ENCODE measurements around the gene TNS3. TPM values are rescaled to one million over a fixed set of nuclear protein-coding genes. Genes with fewer than 3 reads are reported as not detected.

Gene TNS3
- total RNA-seq, 1 experiment from 2014 or later = 533 TPM

- Histone ChIP-seq H3K36me3 (ENCODE audit: control insufficient read depth, insufficient read depth, low read length) (0 out of 2 replicates have a peak, but pooled peaks cover 7% of the 10 kb centered on the region), H3K27ac (ENCODE audit: low read length) (peak overlapping the region; percentile 100), H3K9me3 (ENCODE audit: control insufficient read depth, insufficient read depth, low read depth, low read length) (no peaks in the 10 kb centered on the region), H3K4me1 (ENCODE audit: control insufficient read depth, insufficient read depth, low read length) (peaks cover 91% of the 10 kb centered on the region), H3K27me3 (ENCODE audit: control insufficient read depth, insufficient read depth, low read length) (no peaks in the 10 kb centered on the region), H3K4me3 (ENCODE audit: low read depth in 2 of 2, low read length in 2 of 2) (no peak overlapping the region)
- ChIA-PET POLR2A (no interaction called here), CTCF (no interaction called here)
- intact Hi-C loops (cut with micrococcal nuclease; ENCODE audit: unreplicated experiment) (no loop called here), in situ Hi-C loops (cut with HindIII; ENCODE audit: low pct_unique_long_range_greater_than_20kb, low sequenced_read_pairs) (no loop called here)
- no TSS peak for BruUV-seq (replicated peaks)
- ATAC-seq (no peak), DNase-seq (ENCODE audit: low read depth, low spot score) (no peak)
- no peak for TF ChIP-seq POLR2AphosphoS5 (IDR thresholded peaks at IDR 0.05; ENCODE audit: low read depth, low read length)
- no peak for TF ChIP-seq SIN3A (IDR thresholded peaks at IDR 0.05; ENCODE audit: borderline replicate concordance, insufficient read depth, low read depth, low read length)
- no peak for TF ChIP-seq REST (IDR thresholded peaks at IDR 0.05; ENCODE audit: insufficient read depth in 1 of 2, low read depth in 2 of 2, low read length in 1 of 2)
- TF ChIP-seq TCF7L2 (IDR thresholded peaks at IDR 0.05; ENCODE audit: low read depth, low read length) = no peak
- TF ChIP-seq CTCF (IDR thresholded peaks at IDR 0.05) = no peak
Observed at GRCh38 chr7:47565640-47566250, 16.2 kb downstream of the TNS3 start.

GRCh38 chr7:47563521-47563920 lies 18.4 kb downstream of the TNS3 start:
- no peaks in the 10 kb centered on the region for H3K9me3 ChIP-seq (ENCODE audit: control insufficient read depth, insufficient read depth, low read depth, low read length)
- BruUV-seq (replicated peaks) = TSS peak; percentile 9
- DNase-seq (ENCODE audit: low read depth, low spot score) (no peak), ATAC-seq (no peak)
- TF ChIP-seq REST (IDR thresholded peaks at IDR 0.05; ENCODE audit: insufficient read depth in 1 of 2, low read depth in 2 of 2, low read length in 1 of 2) = no peak
- no peak; the same call in 1 of the 2 replicates for TF ChIP-seq POLR2AphosphoS5 (IDR thresholded peaks at IDR 0.05; ENCODE audit: low read depth, low read length)
- TF ChIP-seq CTCF (IDR thresholded peaks at IDR 0.05) = no peak
- TF ChIP-seq SIN3A (IDR thresholded peaks at IDR 0.05; ENCODE audit: borderline replicate concordance, insufficient read depth, low read depth, low read length) = no peak
- TF ChIP-seq TCF7L2 (IDR thresholded peaks at IDR 0.05; ENCODE audit: low read depth, low read length) = no peak
- in situ Hi-C loops (cut with HindIII; ENCODE audit: low pct_unique_long_range_greater_than_20kb, low sequenced_read_pairs) = no loop called here
- H3K27ac ChIP-seq (ENCODE audit: low read length) = peak overlapping the region; percentile 99
- H3K4me3 ChIP-seq (ENCODE audit: low read depth in 2 of 2, low read length in 2 of 2) = no peak overlapping the region
- 0 out of 2 replicates have a peak, but pooled peaks cover 4% of the 10 kb centered on the region for H3K36me3 ChIP-seq (ENCODE audit: control insufficient read depth, insufficient read depth, low read length)
- ChIA-PET POLR2A (no interaction called here), CTCF (no interaction called here)
- H3K4me1 ChIP-seq (ENCODE audit: control insufficient read depth, insufficient read depth, low read length) = peaks cover 96% of the 10 kb centered on the region
- intact Hi-C loops (cut with micrococcal nuclease; ENCODE audit: unreplicated experiment) = no loop called here
- no peaks in the 10 kb centered on the region for H3K27me3 ChIP-seq (ENCODE audit: control insufficient read depth, insufficient read depth, low read length)
